ENCODE results near the gene EPAS1. TPM values are rescaled to one million over a fixed set of nuclear protein-coding genes. Genes with fewer than 3 reads are reported as not detected.
A peak's percentile ranks its signal among the peaks of the same experiment; 100 is the strongest.

The EPAS1 gene
- total and polyA plus RNA-seq, 9 of the 15 experiments (the other 6 are each of a cell fraction or from before 2014, with no cell fraction given): 0.25 to 11.2 (median 4.1) TPM

DNA sequence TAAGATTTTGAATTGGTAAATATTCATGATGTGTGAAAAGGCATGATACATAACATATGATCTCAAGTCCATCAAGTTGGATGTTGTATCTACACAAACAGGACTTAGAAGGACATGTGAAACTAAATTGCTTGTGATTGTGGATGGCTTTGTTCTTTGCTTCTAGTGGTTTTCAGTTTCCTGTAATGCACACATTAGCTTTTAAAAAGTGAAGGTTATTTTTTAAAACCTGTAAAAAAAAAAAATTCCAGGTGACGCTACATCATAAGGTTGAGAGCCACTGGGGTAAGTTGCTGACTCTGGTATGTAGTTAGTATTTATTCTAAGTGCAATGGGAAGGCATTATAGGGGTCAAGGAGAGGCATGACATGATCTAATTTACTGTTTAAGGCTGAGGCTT, 133.8 kb downstream of the EPAS1 start:
- 0 out of 2 replicates have a peak overlapping the region, but pooled peaks have one; percentile 16 for H3K4me2 ChIP-seq (ENCODE audit: insufficient read depth, low read length)
- peaks cover 60% of the 10 kb centered on the region for H3K79me2 ChIP-seq (ENCODE audit: control insufficient read depth, insufficient read depth, low read length)
- H3K9ac ChIP-seq (ENCODE audit: insufficient read depth in 1 of 2, low read depth in 2 of 2, low read length in 2 of 2): no peak overlapping the region
- 46% methylated on average over 1 of the region's 1 CpG for WGBS (ENCODE audit: insufficient coverage, low coverage, missing lambda C conversion rate)
- H2AFZ ChIP-seq (ENCODE audit: low read depth, low read length): no peak overlapping the region
- in situ Hi-C loops (cut with MboI): no loop called here
- FAIRE-seq (peak; percentile 51), ATAC-seq (no peak), DNase-seq (ENCODE audit: extremely low read depth in 1 of 4, low spot score in 3 of 4) (no peak)
- intact Hi-C loops (cut with micrococcal nuclease): loop anchor here (10.0 kb wide), 1 partner anchor 116 kb away; no protein-coding TSS in a partner anchor
- peaks cover 10 to 20% of the 10 kb centered on the region in 2 experiments; a peak in 4 of 5 replicates for H3K4me1 ChIP-seq (replicated peaks in 1 of 2; ENCODE audit: control insufficient read depth in 2 of 2, insufficient read depth in 2 of 2, low read length in 2 of 2)
- ChIA-PET POLR2A (interaction anchor here (0.6 to 3.8 kb wide), 4 partner anchors 8 to 485 kb away, joined by 3 to 22 read pairs (median 3); partner anchors contain the start of gene MCFD2), CTCF (ENCODE audit: low intra/inter-chr PET ratio) (no interaction called here)
- H4K20me1 ChIP-seq (replicated peaks; ENCODE audit: control insufficient read depth, insufficient read depth, low read length): no peaks in the 10 kb centered on the region; the same call in 1 of the 2 replicates
- H3K4me3 ChIP-seq: no peak overlapping the region
- H3K9me1 ChIP-seq (ENCODE audit: control insufficient read depth, insufficient read depth, low read length): peaks cover 4% of the 10 kb centered on the region
- H3K27me3 ChIP-seq (ENCODE audit: control insufficient read depth in 2 of 2, insufficient read depth in 2 of 2, low read length in 2 of 2): no peaks in the 10 kb centered on the region
- TF ChIP-seq GTF2E2 (tag; IDR thresholded peaks at IDR 0.05) (no peak), PHF20 (IDR thresholded peaks at IDR 0.05; ENCODE audit: partially characterized antibody) (no peak), KDM4B (IDR thresholded peaks at IDR 0.05; ENCODE audit: borderline replicate concordance in 2 of 2, low read depth in 1 of 2) (no peak), GABPB1 (CRISPR knock-in tag; IDR thresholded peaks at IDR 0.05) (no peak), HINFP (tag; conservative IDR thresholded peaks at IDR 0.05; ENCODE audit: low read depth) (no peak), ATF2 (CRISPR knock-in tag; IDR thresholded peaks at IDR 0.05) (no peak)
- H3K9me3 ChIP-seq (replicated peaks; ENCODE audit: control insufficient read depth, insufficient read depth, low read depth, low read length): no peaks in the 10 kb centered on the region
- no peak overlapping the region for H3K27ac ChIP-seq (ENCODE audit: extremely low read depth, low read depth, low read length)
- BruUV-seq (replicated peaks): no TSS peak
- H3K36me3 ChIP-seq (ENCODE audit: control insufficient read depth, insufficient read depth, low read length): peaks cover 8% of the 10 kb centered on the region; the same call in 1 of the 3 replicates
